ENCODE data around the gene NEMP2.
"Not testable (repeated sequence)": the region's sequence is repeated elsewhere in the genome, so short reads cannot be mapped to it uniquely, and the experiment has no call there.

The NEMP2 gene

GRCh38 chr2:190505696-190506095 is 28.8 kb downstream of the NEMP2 start:
- no peaks in the 10 kb centered on the region for H3K9me3 ChIP-seq
- no peaks in the 10 kb centered on the region for H3K27me3 ChIP-seq (ENCODE audit: low read depth)
- H3K4me1 ChIP-seq = peaks cover 4% of the 10 kb centered on the region; the same call in 1 of the 2 replicates
- H3K4me3 ChIP-seq = no peak overlapping the region
- no peaks in the 10 kb centered on the region for H3K36me3 ChIP-seq (replicated peaks)
- no peak for DNase-seq (ENCODE audit: low spot score in 2 of 2)
- in situ Hi-C loops (cut with MboI; ENCODE audit: low sequenced_read_pairs) = loop anchor here (25.0 kb wide), 1 partner anchor 418 kb away; no protein-coding TSS in a partner anchor

- in situ Hi-C loops (cut with MboI; ENCODE audit: low sequenced_read_pairs) = loop anchor here (25.0 kb wide), 1 partner anchor 418 kb away; no protein-coding TSS in a partner anchor
- peaks cover 4% of the 10 kb centered on the region; the same call in 1 of the 2 replicates for H3K4me1 ChIP-seq
- H3K9me3 ChIP-seq = no peaks in the 10 kb centered on the region
- H3K4me3 ChIP-seq = no peak overlapping the region
- no peaks in the 10 kb centered on the region for H3K36me3 ChIP-seq (replicated peaks)
- no peak for DNase-seq (ENCODE audit: low spot score in 2 of 2)
- H3K27me3 ChIP-seq (ENCODE audit: low read depth) = no peaks in the 10 kb centered on the region
Observed at GRCh38 chr2:190504912-190505311, 29.6 kb downstream of the NEMP2 start.

- Histone ChIP-seq H3K27me3 (ENCODE audit: low read depth) (no peaks in the 10 kb centered on the region), H3K4me1 (peaks cover 4% of the 10 kb centered on the region; the same call in 1 of the 2 replicates), H3K36me3 (replicated peaks) (no peaks in the 10 kb centered on the region), H3K9me3 (no peaks in the 10 kb centered on the region), H3K4me3 (no peak overlapping the region)
- in situ Hi-C loops (cut with MboI; ENCODE audit: low sequenced_read_pairs) = loop anchor here (25.0 kb wide), 1 partner anchor 416 kb away; no protein-coding TSS in a partner anchor
- DNase-seq (ENCODE audit: low spot score in 2 of 2) = no peak
Observed at GRCh38 chr2:190503088-190503487, 31.4 kb downstream of the NEMP2 start.

- in situ Hi-C loops (cut with MboI; ENCODE audit: low sequenced_read_pairs) = loop anchor here (25.0 kb wide), 1 partner anchor 415 kb away; no protein-coding TSS in a partner anchor
- DNase-seq (ENCODE audit: low spot score in 2 of 2) = no peak
- H3K27me3 ChIP-seq (ENCODE audit: low read depth) = no peaks in the 10 kb centered on the region
Observed at GRCh38 chr2:190501702-190502407, 32.7 kb downstream of the NEMP2 start.

GRCh38 chr2:190501231-190501630 is 33.3 kb downstream of the NEMP2 start:
- Histone ChIP-seq H3K27me3 (ENCODE audit: low read depth) (no peaks in the 10 kb centered on the region), H3K4me1 (peaks cover 4% of the 10 kb centered on the region; the same call in 1 of the 2 replicates), H3K36me3 (replicated peaks) (no peaks in the 10 kb centered on the region), H3K9me3 (no peaks in the 10 kb centered on the region), H3K4me3 (no peak overlapping the region)
- in situ Hi-C loops (cut with MboI; ENCODE audit: low sequenced_read_pairs) = loop anchor here (25.0 kb wide), 1 partner anchor 414 kb away; no protein-coding TSS in a partner anchor
- DNase-seq (ENCODE audit: low spot score in 2 of 2) = no peak

More at GRCh38 chr2:190501702-190502407, 32.7 kb downstream of the NEMP2 start:
- H3K4me3 ChIP-seq = no peak overlapping the region
- H3K9me3 ChIP-seq = no peaks in the 10 kb centered on the region
- H3K4me1 ChIP-seq = peaks cover 4% of the 10 kb centered on the region; the same call in 1 of the 2 replicates
- H3K36me3 ChIP-seq (replicated peaks) = no peaks in the 10 kb centered on the region

GRCh38 chr2:190500054-190500502 is 34.4 kb downstream of the NEMP2 start:
- Histone ChIP-seq H3K36me3 (replicated peaks) (no peaks in the 10 kb centered on the region), H3K27me3 (ENCODE audit: low read depth) (no peaks in the 10 kb centered on the region), H3K9me3 (no peaks in the 10 kb centered on the region), H3K4me1 (peaks cover 4% of the 10 kb centered on the region; the same call in 1 of the 2 replicates), H3K4me3 (no peak overlapping the region)
- DNase-seq (ENCODE audit: low spot score in 2 of 2) = no peak
- in situ Hi-C loops (cut with MboI; ENCODE audit: low sequenced_read_pairs) = loop anchor here (25.0 kb wide), 1 partner anchor 413 kb away; no protein-coding TSS in a partner anchor

GRCh38 chr2:190499273-190499672 is 35.2 kb downstream of the NEMP2 start:
- Histone ChIP-seq H3K9me3 (no peaks in the 10 kb centered on the region), H3K36me3 (replicated peaks) (no peaks in the 10 kb centered on the region), H3K27me3 (ENCODE audit: low read depth) (no peaks in the 10 kb centered on the region), H3K4me1 (peaks cover 4% of the 10 kb centered on the region; the same call in 1 of the 2 replicates), H3K4me3 (no peak overlapping the region)
- DNase-seq (ENCODE audit: low spot score in 2 of 2) = no peak
- in situ Hi-C loops (cut with MboI; ENCODE audit: low sequenced_read_pairs) = no loop called here

- no peak overlapping the region for H3K4me3 ChIP-seq
- no peak for DNase-seq (ENCODE audit: low spot score in 2 of 2)
- no peaks in the 10 kb centered on the region for H3K36me3 ChIP-seq (replicated peaks)
- in situ Hi-C loops (cut with MboI; ENCODE audit: low sequenced_read_pairs) = no loop called here
- H3K27me3 ChIP-seq (ENCODE audit: low read depth) = no peaks in the 10 kb centered on the region
- H3K4me1 ChIP-seq = peaks cover 4% of the 10 kb centered on the region; the same call in 1 of the 2 replicates
- no peaks in the 10 kb centered on the region for H3K9me3 ChIP-seq
Observed at GRCh38 chr2:190497428-190497827, 37.1 kb downstream of the NEMP2 start.

GRCh38 chr2:190494600-190495227 is 39.8 kb downstream of the NEMP2 start:
- DNase-seq (ENCODE audit: low spot score in 2 of 2); H3K4me3 ChIP-seq; H3K4me1 ChIP-seq; H3K27me3 ChIP-seq (ENCODE audit: low read depth); H3K9me3 ChIP-seq; H3K36me3 ChIP-seq (replicated peaks); in situ Hi-C loops (cut with MboI; ENCODE audit: low sequenced_read_pairs): not testable (repeated sequence)

GRCh38 chr2:190493095-190493494 is 41.4 kb downstream of the NEMP2 start:
- Histone ChIP-seq H3K9me3 (no peaks in the 10 kb centered on the region), H3K36me3 (replicated peaks) (no peaks in the 10 kb centered on the region), H3K27me3 (ENCODE audit: low read depth) (no peaks in the 10 kb centered on the region), H3K4me1 (no peaks in the 10 kb centered on the region), H3K4me3 (no peak overlapping the region)
- in situ Hi-C loops (cut with MboI; ENCODE audit: low sequenced_read_pairs) = no loop called here
- no peak for DNase-seq (ENCODE audit: low spot score in 2 of 2)

GRCh38 chr2:190490502-190490901 is 44.0 kb downstream of the NEMP2 start:
- in situ Hi-C loops (cut with MboI; ENCODE audit: low sequenced_read_pairs) = no loop called here
- peaks cover 4% of the 10 kb centered on the region; the same call in 1 of the 2 replicates for H3K4me1 ChIP-seq
- no peaks in the 10 kb centered on the region for H3K36me3 ChIP-seq (replicated peaks)
- no peaks in the 10 kb centered on the region for H3K27me3 ChIP-seq (ENCODE audit: low read depth)
- no peaks in the 10 kb centered on the region for H3K9me3 ChIP-seq
- no peak overlapping the region for H3K4me3 ChIP-seq
- no peak for DNase-seq (ENCODE audit: low spot score in 2 of 2)

- H3K4me3 ChIP-seq = no peak overlapping the region
- H3K9me3 ChIP-seq = no peaks in the 10 kb centered on the region
- no peak for DNase-seq (ENCODE audit: low spot score in 2 of 2)
- no peaks in the 10 kb centered on the region for H3K36me3 ChIP-seq (replicated peaks)
- peaks cover 4% of the 10 kb centered on the region; the same call in 1 of the 2 replicates for H3K4me1 ChIP-seq
- in situ Hi-C loops (cut with MboI; ENCODE audit: low sequenced_read_pairs) = no loop called here
- H3K27me3 ChIP-seq (ENCODE audit: low read depth) = no peaks in the 10 kb centered on the region
Observed at GRCh38 chr2:190489475-190489874, 45.0 kb downstream of the NEMP2 start.

- H3K36me3 ChIP-seq (replicated peaks) = no peaks in the 10 kb centered on the region
- in situ Hi-C loops (cut with MboI; ENCODE audit: low sequenced_read_pairs) = no loop called here
- no peaks in the 10 kb centered on the region for H3K27me3 ChIP-seq (ENCODE audit: low read depth)
- H3K4me3 ChIP-seq = no peak overlapping the region
- no peak for DNase-seq (ENCODE audit: low spot score in 2 of 2)
- no peaks in the 10 kb centered on the region for H3K9me3 ChIP-seq
- peaks cover 4% of the 10 kb centered on the region; the same call in 1 of the 2 replicates for H3K4me1 ChIP-seq
Observed at GRCh38 chr2:190488516-190489233, 45.8 kb downstream of the NEMP2 start.
